PC-3 (cell line): Measurements from ENCODE around the gene XPO1.

Source experiments
- CTCF ChIP-seq: fragments of 300-600 bp; sonication (generic); conservative IDR thresholded peaks from 2 replicates; pipeline ENCODE4 v1.5.1; 2017; ENCODE audit warnings: antibody characterized with exemption, low read depth, mild to moderate bottlenecking, low read length
- EZH2 ChIP-seq: fragments of 300-600 bp; sonication (generic); IDR thresholded peaks from one replicate; pipeline ENCODE4 v1.6.1; 2017; ENCODE audit warnings: antibody characterized with exemption, mild to moderate bottlenecking, low read length; ENCODE audit not compliant: unreplicated experiment
- EZH2phosphoT487 ChIP-seq: fragments of 300-600 bp; sonication (generic); IDR thresholded peaks from 2 replicates; pipeline ENCODE4 v1.6.1; 2018; ENCODE audit warnings: mild to moderate bottlenecking, antibody characterized with exemption, low read length, borderline replicate concordance

- no peak for TF ChIP-seq EZH2phosphoT487
- no peak for TF ChIP-seq CTCF
- no peak for TF ChIP-seq EZH2
Observed at GRCh38 chr2:61558160-61558559, 20.0 kb upstream of the XPO1 start.
